ENCODE measurements around the gene DCAF11.

The DCAF11 gene

DNA sequence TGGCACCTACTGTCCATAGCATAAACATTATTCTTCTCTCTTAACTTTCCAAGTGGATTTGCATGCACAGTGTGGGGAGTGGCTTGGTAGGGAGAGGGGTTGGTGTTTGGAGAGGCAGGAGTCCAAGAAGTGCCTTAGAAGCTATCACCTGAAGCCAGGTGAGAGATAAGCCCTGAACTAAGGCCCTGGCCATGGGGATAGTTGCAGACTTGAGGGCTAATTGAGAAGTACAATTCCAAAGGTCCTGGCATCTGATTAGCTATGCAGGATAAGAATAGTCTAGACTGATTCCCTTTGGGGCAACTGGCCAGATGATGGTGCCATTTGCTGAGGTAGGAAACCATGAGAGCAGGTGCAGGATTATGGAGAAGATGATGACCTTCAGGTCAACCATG lies 22.5 kb upstream of the DCAF11 start:
- DNase-seq (ENCODE audit: low read depth), result no peak
- TF ChIP-seq, protein P1, sequence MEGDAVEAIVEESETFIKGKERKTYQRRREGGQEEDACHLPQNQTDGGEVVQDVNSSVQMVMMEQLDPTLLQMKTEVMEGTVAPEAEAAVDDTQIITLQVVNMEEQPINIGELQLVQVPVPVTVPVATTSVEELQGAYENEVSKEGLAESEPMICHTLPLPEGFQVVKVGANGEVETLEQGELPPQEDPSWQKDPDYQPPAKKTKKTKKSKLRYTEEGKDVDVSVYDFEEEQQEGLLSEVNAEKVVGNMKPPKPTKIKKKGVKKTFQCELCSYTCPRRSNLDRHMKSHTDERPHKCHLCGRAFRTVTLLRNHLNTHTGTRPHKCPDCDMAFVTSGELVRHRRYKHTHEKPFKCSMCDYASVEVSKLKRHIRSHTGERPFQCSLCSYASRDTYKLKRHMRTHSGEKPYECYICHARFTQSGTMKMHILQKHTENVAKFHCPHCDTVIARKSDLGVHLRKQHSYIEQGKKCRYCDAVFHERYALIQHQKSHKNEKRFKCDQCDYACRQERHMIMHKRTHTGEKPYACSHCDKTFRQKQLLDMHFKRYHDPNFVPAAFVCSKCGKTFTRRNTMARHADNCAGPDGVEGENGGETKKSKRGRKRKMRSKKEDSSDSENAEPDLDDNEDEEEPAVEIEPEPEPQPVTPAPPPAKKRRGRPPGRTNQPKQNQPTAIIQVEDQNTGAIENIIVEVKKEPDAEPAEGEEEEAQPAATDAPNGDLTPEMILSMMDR (conservative IDR thresholded peaks at IDR 0.05; ENCODE audit: control insufficient read depth, insufficient read depth, low read depth, low read length), result no peak
- H3K4me3 ChIP-seq (ENCODE audit: control insufficient read depth, low read depth, low read length), result no peak overlapping the region

DNA sequence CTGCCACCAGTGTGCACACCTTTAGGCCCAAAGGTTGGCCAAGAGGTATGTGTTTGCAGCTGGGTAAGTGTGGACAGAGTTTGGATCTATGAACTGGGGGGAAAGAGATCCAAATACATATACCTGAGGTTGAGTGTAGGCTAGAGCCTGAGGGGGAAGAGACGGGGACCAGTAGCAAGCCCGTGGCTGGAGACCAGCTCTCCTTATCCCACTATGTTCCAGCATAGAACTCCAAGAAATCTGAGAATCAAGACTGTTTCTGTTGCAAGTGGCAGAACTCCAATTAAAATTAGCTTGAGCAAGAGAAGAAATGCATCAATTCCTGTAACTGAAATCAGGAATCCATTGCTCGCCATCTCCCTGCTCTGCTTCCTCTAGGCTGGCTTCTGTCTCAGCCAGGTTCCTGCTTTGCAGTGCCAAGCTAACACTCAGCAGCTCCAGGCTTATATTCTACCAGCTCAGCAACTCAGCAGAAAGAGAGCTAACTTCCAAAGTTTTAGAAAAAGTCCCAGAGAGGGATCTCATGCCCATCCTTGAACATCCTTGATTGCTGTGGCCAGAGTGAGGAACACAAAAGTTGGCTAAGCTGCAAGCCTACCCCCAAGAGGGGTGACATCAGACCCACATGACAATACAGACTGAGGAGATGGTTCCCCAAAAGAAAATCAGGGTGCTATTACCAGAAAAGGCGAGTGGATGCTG lies 21.9 kb upstream of the DCAF11 start:
- TF ChIP-seq, protein P1 (conservative IDR thresholded peaks at IDR 0.05; ENCODE audit: control insufficient read depth, insufficient read depth, low read depth, low read length), result no peak
- DNase-seq (ENCODE audit: low read depth), result no peak
- H3K4me3 ChIP-seq (ENCODE audit: control insufficient read depth, low read depth, low read length), result no peak overlapping the region

DNA sequence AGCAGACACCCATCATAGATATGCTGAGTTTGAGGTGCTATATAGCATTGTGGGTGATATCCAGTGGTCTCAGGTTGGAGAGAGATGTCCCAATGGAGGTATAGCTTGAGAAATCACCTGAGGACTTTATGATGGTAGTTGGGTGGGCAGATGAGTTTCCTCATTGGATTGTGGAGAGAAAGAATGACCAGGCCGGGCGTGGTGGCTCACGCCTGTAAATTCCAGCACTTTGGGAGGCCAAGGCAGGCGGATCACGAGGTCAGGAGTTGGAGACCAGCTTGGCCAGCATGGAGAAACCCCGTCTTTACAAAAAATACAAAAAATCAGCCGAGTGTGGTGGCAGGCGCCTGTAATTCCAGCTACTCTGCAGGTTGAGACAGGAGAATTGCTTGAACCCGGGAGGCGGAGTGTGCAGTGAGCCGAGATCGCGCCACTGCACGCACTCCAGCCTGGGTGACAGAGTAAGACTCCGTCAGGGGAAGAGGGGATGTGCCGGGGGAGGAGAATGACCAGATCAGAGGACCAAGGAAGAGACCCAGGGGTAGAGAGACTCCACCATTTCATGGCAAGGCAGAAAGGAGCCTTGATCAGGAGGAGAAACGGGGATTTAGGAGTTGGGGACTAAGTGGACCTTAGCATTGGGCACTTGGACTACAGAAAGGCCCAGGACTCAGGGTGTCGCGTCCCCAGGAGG lies 21.2 kb upstream of the DCAF11 start:
- peak overlapping the region; percentile 74 for H3K4me3 ChIP-seq (ENCODE audit: control insufficient read depth, low read depth, low read length)
- TF ChIP-seq, protein P1 (conservative IDR thresholded peaks at IDR 0.05; ENCODE audit: control insufficient read depth, insufficient read depth, low read depth, low read length), result no peak
- no peak for DNase-seq (ENCODE audit: low read depth)

DNA sequence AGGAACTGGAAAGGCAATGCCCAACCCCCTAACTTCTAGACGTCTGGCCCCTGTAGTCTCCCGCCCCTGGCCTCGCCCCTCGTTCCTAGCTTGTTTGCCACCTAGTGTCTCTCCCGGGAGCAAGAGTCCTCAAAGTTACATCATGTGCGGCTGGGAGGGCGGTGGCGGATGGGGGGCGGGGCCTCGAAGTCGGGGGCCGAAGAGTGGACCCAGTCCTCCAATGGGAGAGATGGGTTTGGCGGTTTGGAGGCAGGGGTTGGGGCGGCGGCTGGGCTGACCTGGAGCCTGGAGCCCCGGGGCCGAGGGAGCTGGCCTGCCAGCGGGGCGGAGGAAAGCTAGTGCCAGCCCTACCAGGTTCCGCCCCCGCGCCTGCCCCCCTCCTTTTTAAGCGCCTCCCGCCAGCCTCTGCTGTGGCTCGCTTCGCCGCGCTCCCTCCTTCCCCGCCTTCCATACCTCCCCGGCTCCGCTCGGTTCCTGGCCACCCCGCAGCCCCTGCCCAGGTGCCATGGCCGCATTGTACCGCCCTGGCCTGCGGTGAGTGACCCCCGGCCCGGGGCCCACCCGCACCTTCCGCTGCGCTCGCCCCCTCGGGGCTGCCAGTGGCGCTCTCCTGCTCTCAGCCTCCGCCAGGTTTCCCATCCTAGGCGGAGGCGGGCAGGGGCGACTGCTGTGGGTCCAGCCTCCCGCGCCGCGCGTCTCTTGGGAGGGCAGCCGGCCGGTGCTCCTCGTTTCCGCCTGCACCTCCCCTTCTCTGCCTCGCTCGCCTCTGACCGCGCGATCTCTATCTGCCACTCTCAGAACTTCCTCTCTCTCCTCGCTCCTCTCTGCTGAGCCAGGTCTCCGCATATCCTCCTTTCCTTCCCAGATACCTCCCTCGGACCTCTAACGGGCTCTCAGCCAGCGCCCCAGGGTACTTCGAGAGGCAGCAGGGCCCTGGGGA lies 20.4 kb upstream of the DCAF11 start, which contains the start of gene PCK2:
Gene PCK2 (plus strand): TSS at position 411 of the 940 bp plus-strand sequence. CDS start 95 bp downstream, at position 506.
- H3K4me3 ChIP-seq (ENCODE audit: control insufficient read depth, low read depth, low read length), result peak within 1 kb of the TSS; percentile 74
- peak; percentile 72 for DNase-seq (ENCODE audit: low read depth)
- TF ChIP-seq, protein P1 (conservative IDR thresholded peaks at IDR 0.05; ENCODE audit: control insufficient read depth, insufficient read depth, low read depth, low read length), result peak; percentile 12

DNA sequence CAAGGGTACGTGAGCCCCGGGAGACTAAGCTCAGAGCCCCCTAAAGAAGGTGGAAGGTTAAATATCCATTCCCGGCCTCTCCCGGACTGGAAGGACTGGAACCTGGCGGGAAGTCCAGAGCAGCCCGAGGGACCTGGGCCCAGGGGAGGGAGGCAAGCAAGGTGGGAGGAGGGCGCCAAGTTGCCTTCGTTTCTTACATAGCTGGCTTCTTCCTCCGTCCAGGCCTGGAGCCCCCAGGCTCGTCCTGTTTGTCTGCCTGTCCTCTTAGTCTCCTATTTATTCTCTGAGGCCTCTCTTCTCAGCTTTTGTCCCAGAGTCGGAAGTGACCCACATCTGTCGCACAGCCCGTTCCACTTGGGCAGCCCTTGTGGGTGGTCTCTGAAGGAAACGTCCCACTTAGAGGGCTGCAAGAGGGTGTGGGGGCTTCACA lies 19.7 kb upstream of the DCAF11 start:
- peak overlapping the region; percentile 74 for H3K4me3 ChIP-seq (ENCODE audit: control insufficient read depth, low read depth, low read length)
- TF ChIP-seq, protein P1 (conservative IDR thresholded peaks at IDR 0.05; ENCODE audit: control insufficient read depth, insufficient read depth, low read depth, low read length), result no peak

More for the DNA sequence above, 19.7 kb upstream of the DCAF11 start:
- no peak for DNase-seq (ENCODE audit: low read depth)

All from fibroblast of mammary gland (primary cell).